ENCODE data around the gene PDZK1IP1.

PDZK1IP1 gene

DNA sequence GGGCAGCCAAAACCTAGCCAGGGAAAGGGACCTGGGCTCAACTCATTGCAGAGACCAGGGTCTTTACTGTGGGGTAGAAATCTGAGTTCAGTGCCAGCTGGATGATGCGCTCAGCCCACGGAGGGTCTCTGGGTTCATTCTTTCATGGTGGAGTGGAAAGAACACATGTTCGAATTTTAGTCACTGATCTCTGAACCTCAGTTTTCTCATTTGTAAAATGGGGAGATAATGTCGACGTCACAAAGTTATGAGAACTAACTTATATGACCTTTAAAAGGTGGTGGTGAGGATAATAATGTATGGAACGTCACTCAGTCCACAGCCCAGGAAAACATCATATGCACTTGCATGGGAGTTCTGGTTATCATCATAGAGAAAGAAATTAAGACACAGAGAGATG is 43.4 kb upstream of the PDZK1IP1 start:
- Histone ChIP-seq H3K27ac (no peak overlapping the region), H3K27me3 (ENCODE audit: control insufficient read depth, insufficient read depth, low read length) (peaks cover 20% of the 10 kb centered on the region), H3K9ac (no peak overlapping the region), H3K4me3 (ENCODE audit: low read depth, low read length) (no peak overlapping the region), H2AFZ (no peak overlapping the region), H3K4me2 (ENCODE audit: low read length) (no peak overlapping the region), H3K79me2 (no peaks in the 10 kb centered on the region), H3K9me3 (ENCODE audit: control insufficient read depth, low read length) (no peaks in the 10 kb centered on the region), H3K36me3 (ENCODE audit: control insufficient read depth, insufficient read depth, low read length) (no peaks in the 10 kb centered on the region), H3K4me1 (no peaks in the 10 kb centered on the region)
- TF ChIP-seq, protein P1, sequence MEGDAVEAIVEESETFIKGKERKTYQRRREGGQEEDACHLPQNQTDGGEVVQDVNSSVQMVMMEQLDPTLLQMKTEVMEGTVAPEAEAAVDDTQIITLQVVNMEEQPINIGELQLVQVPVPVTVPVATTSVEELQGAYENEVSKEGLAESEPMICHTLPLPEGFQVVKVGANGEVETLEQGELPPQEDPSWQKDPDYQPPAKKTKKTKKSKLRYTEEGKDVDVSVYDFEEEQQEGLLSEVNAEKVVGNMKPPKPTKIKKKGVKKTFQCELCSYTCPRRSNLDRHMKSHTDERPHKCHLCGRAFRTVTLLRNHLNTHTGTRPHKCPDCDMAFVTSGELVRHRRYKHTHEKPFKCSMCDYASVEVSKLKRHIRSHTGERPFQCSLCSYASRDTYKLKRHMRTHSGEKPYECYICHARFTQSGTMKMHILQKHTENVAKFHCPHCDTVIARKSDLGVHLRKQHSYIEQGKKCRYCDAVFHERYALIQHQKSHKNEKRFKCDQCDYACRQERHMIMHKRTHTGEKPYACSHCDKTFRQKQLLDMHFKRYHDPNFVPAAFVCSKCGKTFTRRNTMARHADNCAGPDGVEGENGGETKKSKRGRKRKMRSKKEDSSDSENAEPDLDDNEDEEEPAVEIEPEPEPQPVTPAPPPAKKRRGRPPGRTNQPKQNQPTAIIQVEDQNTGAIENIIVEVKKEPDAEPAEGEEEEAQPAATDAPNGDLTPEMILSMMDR (IDR thresholded peaks at IDR 0.05), result no peak

DNA sequence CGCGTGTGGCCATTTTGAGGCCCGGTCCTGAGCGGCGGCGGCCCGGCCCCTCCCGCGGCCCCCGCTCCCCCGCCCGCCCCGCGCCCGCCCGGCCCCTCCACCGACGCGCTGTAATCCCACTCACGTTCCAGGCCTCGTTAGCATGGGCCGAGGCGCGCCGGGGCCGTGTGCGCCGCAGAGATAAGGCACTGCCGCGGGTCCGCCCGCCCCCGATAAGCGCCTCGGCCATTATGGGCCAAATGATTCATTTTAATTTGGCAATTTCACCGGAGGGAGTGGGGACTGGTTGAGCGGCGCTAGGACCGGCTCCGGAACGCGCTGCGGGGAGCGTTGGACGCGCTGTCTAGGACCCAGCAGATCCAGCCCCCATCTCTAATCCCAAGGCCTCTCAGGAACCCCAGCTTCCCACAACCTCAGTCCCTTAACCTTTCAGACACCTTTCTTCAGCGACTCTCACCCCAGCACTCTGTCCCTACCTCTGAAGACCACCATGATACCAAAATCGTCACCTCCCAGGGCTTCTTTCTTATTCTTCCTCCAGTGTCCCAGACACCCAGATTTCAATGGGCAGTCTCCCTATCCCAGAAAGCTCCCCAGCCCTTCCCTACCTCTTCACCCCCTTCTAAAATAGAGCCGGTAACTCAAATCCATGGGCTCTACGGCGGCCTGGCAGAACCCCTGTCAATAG is 42.5 kb upstream of the PDZK1IP1 start, which contains the start of gene TAL1:
TSS of gene TAL1 (minus strand) at position 39 of the 688 bp plus-strand sequence. CDS start 6,337 bp downstream, outside the sequence.
- Histone ChIP-seq H3K4me3 (ENCODE audit: low read depth, low read length) (peak within 1 kb of the TSS; percentile 20), H2AFZ (no peak within 1 kb of the TSS), H3K27me3 (ENCODE audit: control insufficient read depth, insufficient read depth, low read length) (peaks cover 20% of the 10 kb centered on the region), H3K9ac (no peak within 1 kb of the TSS), H3K9me3 (ENCODE audit: control insufficient read depth, low read length) (no peaks in the 10 kb centered on the region), H3K79me2 (no peaks in the 10 kb centered on the region), H3K36me3 (ENCODE audit: control insufficient read depth, insufficient read depth, low read length) (no peaks in the 10 kb centered on the region), H3K4me2 (ENCODE audit: low read length) (no peak within 1 kb of the TSS), H3K4me1 (no peaks in the 10 kb centered on the region), H3K27ac (peak within 1 kb of the TSS; percentile 61)
- TF ChIP-seq, protein P1 (IDR thresholded peaks at IDR 0.05), result no peak

DNA sequence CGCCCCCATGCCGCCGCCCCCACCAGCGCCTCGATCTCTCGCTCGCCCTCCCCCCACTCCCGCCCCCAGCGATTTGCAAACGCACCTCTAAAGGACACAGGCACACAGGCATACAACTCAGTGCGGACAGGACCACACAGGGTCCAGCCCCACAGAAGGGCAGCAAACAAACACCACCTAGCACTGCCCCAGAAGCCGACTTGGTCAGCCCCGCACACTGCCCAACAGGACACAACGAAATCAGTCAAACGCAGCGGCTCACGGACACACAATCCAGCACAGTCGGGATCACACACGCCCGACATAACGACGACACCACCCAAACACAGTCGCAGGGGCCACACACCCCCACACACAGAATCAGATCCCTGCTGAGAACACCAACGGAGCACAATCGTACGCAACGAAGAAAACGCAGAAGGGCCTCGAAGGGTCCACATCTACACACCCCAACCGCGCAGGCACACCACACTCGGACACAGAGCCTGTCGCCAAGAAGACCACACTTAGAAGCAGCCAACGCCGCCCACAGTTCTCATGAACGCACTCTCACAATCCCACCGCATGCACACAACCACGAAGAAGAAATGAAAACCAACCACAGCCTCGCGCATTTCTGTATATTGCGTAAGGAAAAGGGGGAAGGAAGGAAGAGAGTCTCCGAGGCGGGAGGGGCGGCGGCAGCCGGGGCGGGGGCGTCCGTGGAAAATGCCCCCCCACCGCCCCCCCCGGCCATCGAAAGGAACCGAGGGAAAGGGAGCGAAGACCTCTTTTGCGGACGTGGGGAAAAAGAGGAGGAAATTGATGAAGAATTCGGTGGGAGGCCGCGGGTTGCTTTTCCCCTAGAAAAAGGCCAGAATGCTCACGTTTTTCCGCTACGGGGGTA is 41.7 kb upstream of the PDZK1IP1 start:
- Histone ChIP-seq H3K9ac (no peak overlapping the region), H2AFZ (no peak overlapping the region), H3K9me3 (ENCODE audit: control insufficient read depth, low read length) (no peaks in the 10 kb centered on the region), H3K4me2 (ENCODE audit: low read length) (no peak overlapping the region), H3K79me2 (no peaks in the 10 kb centered on the region), H3K4me3 (ENCODE audit: low read depth, low read length) (peak overlapping the region; percentile 20), H3K36me3 (ENCODE audit: control insufficient read depth, insufficient read depth, low read length) (no peaks in the 10 kb centered on the region), H3K27ac (peak overlapping the region; percentile 61), H3K4me1 (no peaks in the 10 kb centered on the region), H3K27me3 (ENCODE audit: control insufficient read depth, insufficient read depth, low read length) (peaks cover 20% of the 10 kb centered on the region)
- TF ChIP-seq, protein P1 (IDR thresholded peaks at IDR 0.05), result no peak

DNA sequence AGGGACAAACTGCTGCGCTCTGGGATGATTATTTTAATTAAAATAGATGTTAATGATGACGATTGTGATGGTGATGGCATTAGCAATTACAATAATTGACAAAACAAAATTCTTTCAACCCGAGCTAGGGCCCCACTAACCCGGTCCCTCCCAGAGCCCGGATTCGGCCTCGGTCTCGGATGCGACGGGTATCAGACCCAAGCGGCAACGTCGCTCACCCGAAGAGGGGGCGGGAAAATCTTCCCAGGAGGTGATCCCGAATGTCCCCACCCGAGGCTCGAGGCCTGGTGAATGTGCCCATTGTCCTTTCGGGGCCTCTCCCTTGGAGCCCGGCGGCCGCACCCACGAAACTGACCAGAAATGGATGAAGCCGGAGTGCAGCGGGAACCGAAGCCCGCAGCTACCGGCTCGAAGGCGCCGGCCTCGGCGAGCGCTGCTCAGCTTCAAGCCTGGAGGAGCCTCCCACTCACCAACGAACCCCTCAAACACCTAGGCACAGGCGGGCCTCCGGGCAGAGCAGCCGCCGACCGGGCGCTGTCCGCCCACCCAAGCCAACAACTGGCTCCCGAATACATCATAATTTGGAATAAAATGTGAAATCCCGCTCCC is 41.0 kb upstream of the PDZK1IP1 start:
- Histone ChIP-seq H3K4me2 (ENCODE audit: low read length) (peak overlapping the region; percentile 16), H3K27ac (peak overlapping the region; percentile 61), H3K27me3 (ENCODE audit: control insufficient read depth, insufficient read depth, low read length) (peaks cover 20% of the 10 kb centered on the region), H3K79me2 (no peaks in the 10 kb centered on the region), H2AFZ (no peak overlapping the region), H3K4me3 (ENCODE audit: low read depth, low read length) (peak overlapping the region; percentile 24), H3K9me3 (ENCODE audit: control insufficient read depth, low read length) (no peaks in the 10 kb centered on the region), H3K36me3 (ENCODE audit: control insufficient read depth, insufficient read depth, low read length) (no peaks in the 10 kb centered on the region), H3K4me1 (no peaks in the 10 kb centered on the region), H3K9ac (no peak overlapping the region)
- TF ChIP-seq, protein P1 (IDR thresholded peaks at IDR 0.05), result no peak
